ENCODE results near the gene TTLL4.

The TTLL4 gene

GRCh38 chr2:218709908-218710307 is 727 bp upstream of the TTLL4 start:
- TF ChIP-seq POLR2A (IDR thresholded peaks at IDR 0.05; ENCODE audit: extremely low read depth, insufficient read length) = no peak
- TF ChIP-seq MYC (IDR thresholded peaks at IDR 0.05; ENCODE audit: low read depth, low read length) = no peak
- no peak for TF ChIP-seq MAX (IDR thresholded peaks at IDR 0.05; ENCODE audit: low read depth, low read length)
- TF ChIP-seq CTCF (IDR thresholded peaks at IDR 0.05; ENCODE audit: low read depth, low read length) = no peak
- no peak overlapping the region for H3K4me3 ChIP-seq (ENCODE audit: low read depth, low read length)
- DNase-seq (ENCODE audit: low read depth) = no peak

GRCh38 chr2:218710334-218710686 is 325 bp upstream of the TTLL4 start:
- H3K4me3 ChIP-seq (ENCODE audit: low read depth, low read length) = no peak overlapping the region
- DNase-seq (ENCODE audit: low read depth) = no peak
- TF ChIP-seq POLR2A (IDR thresholded peaks at IDR 0.05; ENCODE audit: extremely low read depth, insufficient read length) = no peak
- no peak for TF ChIP-seq MAX (IDR thresholded peaks at IDR 0.05; ENCODE audit: low read depth, low read length)
- TF ChIP-seq MYC (IDR thresholded peaks at IDR 0.05; ENCODE audit: low read depth, low read length) = no peak
- TF ChIP-seq CTCF (IDR thresholded peaks at IDR 0.05; ENCODE audit: low read depth, low read length) = no peak

GRCh38 chr2:218711550-218711929 is 905 bp downstream of the TTLL4 start:
- H3K4me3 ChIP-seq (ENCODE audit: low read depth, low read length) = peak overlapping the region; percentile 67
- no peak for TF ChIP-seq MYC (IDR thresholded peaks at IDR 0.05; ENCODE audit: low read depth, low read length)
- TF ChIP-seq MAX (IDR thresholded peaks at IDR 0.05; ENCODE audit: low read depth, low read length) = no peak
- TF ChIP-seq CTCF (IDR thresholded peaks at IDR 0.05; ENCODE audit: low read depth, low read length) = no peak
- TF ChIP-seq POLR2A (IDR thresholded peaks at IDR 0.05; ENCODE audit: extremely low read depth, insufficient read length) = no peak
- DNase-seq (ENCODE audit: low read depth) = no peak

- TF ChIP-seq MAX (IDR thresholded peaks at IDR 0.05; ENCODE audit: low read depth, low read length) = no peak
- no peak for TF ChIP-seq CTCF (IDR thresholded peaks at IDR 0.05; ENCODE audit: low read depth, low read length)
- no peak for TF ChIP-seq POLR2A (IDR thresholded peaks at IDR 0.05; ENCODE audit: extremely low read depth, insufficient read length)
- TF ChIP-seq MYC (IDR thresholded peaks at IDR 0.05; ENCODE audit: low read depth, low read length) = no peak
- DNase-seq (ENCODE audit: low read depth) = no peak
- H3K4me3 ChIP-seq (ENCODE audit: low read depth, low read length) = no peak overlapping the region
These were observed 3.3 kb downstream of the TTLL4 start for GRCh38 chr2:218713922-218714321.

GRCh38 chr2:218716070-218716469 is 5.4 kb downstream of the TTLL4 start:
- TF ChIP-seq MAX (IDR thresholded peaks at IDR 0.05; ENCODE audit: low read depth, low read length) (no peak), CTCF (IDR thresholded peaks at IDR 0.05; ENCODE audit: low read depth, low read length) (no peak), POLR2A (IDR thresholded peaks at IDR 0.05; ENCODE audit: extremely low read depth, insufficient read length) (no peak), MYC (IDR thresholded peaks at IDR 0.05; ENCODE audit: low read depth, low read length) (no peak)
- DNase-seq (ENCODE audit: low read depth) = no peak
- H3K4me3 ChIP-seq (ENCODE audit: low read depth, low read length) = no peak overlapping the region

GRCh38 chr2:218717262-218717661 is 6.6 kb downstream of the TTLL4 start:
- no peak for TF ChIP-seq MAX (IDR thresholded peaks at IDR 0.05; ENCODE audit: low read depth, low read length)
- no peak for TF ChIP-seq POLR2A (IDR thresholded peaks at IDR 0.05; ENCODE audit: extremely low read depth, insufficient read length)
- TF ChIP-seq CTCF (IDR thresholded peaks at IDR 0.05; ENCODE audit: low read depth, low read length) = no peak
- TF ChIP-seq MYC (IDR thresholded peaks at IDR 0.05; ENCODE audit: low read depth, low read length) = no peak
- peak; percentile 21 for DNase-seq (ENCODE audit: low read depth)
- H3K4me3 ChIP-seq (ENCODE audit: low read depth, low read length) = no peak overlapping the region

Data from NB4 (cell line).